Body of pancreas (tissue), 4 donors: ENCODE data around the gene PEAR1.

Source experiments
- CTCF ChIP-seq, 7 experiments: fragments of 450-650 bp in 4 of 7; fragments of 200-600 bp in 3 of 7; sonication (generic) in 3 of 7; IDR thresholded peaks; one replicate each; pipeline ENCODE4 v1.5.1; 2016 to 2019; ENCODE audit warnings: antibody characterized with exemption in 7 of 7
- POLR2A ChIP-seq, 3 donors: fragments of 450-650 bp; IDR thresholded peaks; one replicate each; pipeline ENCODE4 v1.6.1; 2016; ENCODE audit warnings: antibody characterized with exemption in 3 of 3, mild to moderate bottlenecking in 2 of 3

DNA sequence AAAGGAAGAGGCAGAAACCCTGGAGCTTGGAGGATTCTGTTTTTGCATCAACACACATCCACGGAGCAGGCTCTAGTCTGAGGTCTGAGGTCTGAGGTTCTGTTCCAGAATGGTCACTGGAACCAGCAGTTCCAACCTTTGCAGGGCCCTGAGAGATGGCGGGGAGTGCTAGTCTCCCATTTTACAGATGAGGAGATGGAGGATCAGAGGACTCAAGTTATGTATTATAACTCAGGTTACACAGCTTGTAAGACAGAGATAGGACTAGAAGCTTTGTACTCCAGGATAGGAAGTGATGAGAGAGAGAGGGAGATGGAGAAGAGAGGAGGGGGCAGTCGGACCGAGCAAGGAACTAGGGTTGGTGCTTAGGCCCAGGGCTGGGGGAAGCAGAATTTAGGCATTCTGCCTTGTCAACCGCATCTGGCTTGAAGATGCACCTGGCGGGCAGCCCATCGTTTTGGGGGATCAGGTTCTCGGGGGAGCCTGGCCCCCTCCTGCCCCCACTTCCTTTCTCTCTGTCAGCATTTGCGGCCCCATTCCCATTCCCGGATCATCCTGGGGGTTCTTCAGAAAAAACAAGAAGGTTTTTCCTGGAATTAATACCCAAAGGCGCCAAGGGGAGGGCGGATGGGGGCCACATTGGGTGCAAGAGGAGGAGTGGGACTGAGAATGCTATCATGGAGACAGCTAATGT, 5.6 kb downstream of the PEAR1 start:
- no peak for TF ChIP-seq CTCF (IDR thresholded peaks at IDR 0.05)
- no peak for TF ChIP-seq POLR2A (IDR thresholded peaks at IDR 0.05)
